B cell (primary cell): Measurements from ENCODE around the gene NSMCE3. TPM values are rescaled to one million over a fixed set of nuclear protein-coding genes. Genes with fewer than 3 reads are reported as not detected.

Source experiments
- ATAC-seq: fragments of 200-7000 bp; cut with Tn5 transposase; one replicate; pipeline ENCODE4 v1.10.0; 2021; ENCODE audit warnings: low read depth, mild to moderate bottlenecking, moderate number of reproducible peaks, moderate library complexity
- CTCF ChIA-PET: fragments of 350-600 bp; sonication (Branson Sonifier 250); formaldehyde crosslinking; loops from one replicate; lab custom pipeline; 2021; ENCODE audit warnings: antibody characterized with exemption, inconsistent platforms; lab: Charles Lee
- POLR2A ChIA-PET: fragments of 350-600 bp; sonication (Branson Sonifier 250); formaldehyde crosslinking; loops from one replicate; lab custom pipeline; 2021; ENCODE audit warnings: antibody characterized with exemption; lab: Charles Lee
- DNase-seq: peaks from one replicate; pipeline ENCODE4 v3.0.0; 2013
- H2AFZ ChIP-seq: 2 replicates; pipeline ENCODE4 v1.6.1; 2012; ENCODE audit warnings: mild to moderate bottlenecking, low read depth, low read length; ENCODE audit not compliant: insufficient read depth, poor library complexity, severe bottlenecking
- H3K27ac ChIP-seq, 2 donors: 1 replicate in 1 of 2; 2 replicates in 1 of 2; pipeline ENCODE4 v1.5.1; 2012 to 2013; ENCODE audit warnings: low read length in 2 of 2, mild to moderate bottlenecking in 2 of 2, moderate library complexity in 1 of 2
- H3K27me3 ChIP-seq, 4 experiments: fragments of 200-600 bp in 1 of 4; sonication (generic) in 1 of 4; replicated peaks in 1 of 4; 1 replicate in 2 of 4; 2 replicates in 2 of 4; pipeline versions ENCODE4 v1.6.1 to v1.7.0; 2013 to 2016; ENCODE audit warnings: low read length in 3 of 4, mild to moderate bottlenecking in 2 of 4, mixed read lengths in 1 of 4, moderate library complexity in 1 of 4; ENCODE audit not compliant: insufficient read depth in 4 of 4, control insufficient read depth in 3 of 4; ENCODE audit errors: control extremely low read depth in 1 of 4
- H3K36me3 ChIP-seq, 2 experiments: replicated peaks in 1 of 2; 1 replicate in 1 of 2; 2 replicates in 1 of 2; pipeline versions ENCODE4 v1.6.1 to v1.7.1; 2013; ENCODE audit warnings: low read length in 1 of 2; ENCODE audit not compliant: insufficient read depth in 2 of 2, control insufficient read depth in 1 of 2; ENCODE audit errors: control extremely low read depth in 1 of 2, extremely low read depth in 1 of 2
- H3K4me1 ChIP-seq, 2 donors: fragments of 200-600 bp in 1 of 2; sonication (generic) in 1 of 2; 1 replicate in 1 of 2; 2 replicates in 1 of 2; pipeline versions ENCODE4 v1.5.1 to v1.6.1; 2013 to 2017; ENCODE audit warnings: low read length in 2 of 2; ENCODE audit not compliant: control insufficient read depth in 2 of 2, insufficient read depth in 2 of 2
- H3K4me2 ChIP-seq: replicated peaks from 2 replicates; pipeline ENCODE3; 2012; ENCODE audit warnings: mild to moderate bottlenecking, low read depth, low read length; ENCODE audit not compliant: poor library complexity, severe bottlenecking
- H3K4me3 ChIP-seq, 5 experiments: fragments of 200-600 bp in 1 of 5; sonication (generic) in 1 of 5; 1 replicate in 3 of 5; 2 replicates in 2 of 5; pipeline versions ENCODE4 v1.5.1 to v1.7.0; 2011 to 2016; ENCODE audit warnings: low read length in 4 of 5, mild to moderate bottlenecking in 4 of 5, low read depth in 2 of 5, control low read depth in 1 of 5, moderate library complexity in 1 of 5; ENCODE audit not compliant: insufficient read depth in 1 of 5; ENCODE audit errors: control extremely low read depth in 1 of 5, extremely low read depth in 1 of 5
- H3K79me2 ChIP-seq: fragments of 200-600 bp; sonication (generic); one replicate; pipeline ENCODE4 v1.6.0; 2016; ENCODE audit warnings: low read length; ENCODE audit not compliant: control insufficient read depth, insufficient read depth
- H3K9ac ChIP-seq: fragments of 200-600 bp; sonication (generic); 2 replicates; pipeline ENCODE4 v1.6.1; 2017; ENCODE audit warnings: mild to moderate bottlenecking, low read length, moderate library complexity
- H3K9me3 ChIP-seq, 3 donors: one replicate each; pipeline versions ENCODE4 v1.6.1 to v1.7.1; 2013; ENCODE audit warnings: low read length in 2 of 3; ENCODE audit not compliant: control insufficient read depth in 2 of 3, insufficient read depth in 1 of 3; ENCODE audit errors: control extremely low read depth in 1 of 3
- H4K20me1 ChIP-seq: 2 replicates; pipeline ENCODE4 v1.6.0; 2012; ENCODE audit warnings: mild to moderate bottlenecking, low read length; ENCODE audit not compliant: insufficient read depth, control insufficient read depth, poor library complexity, severe bottlenecking
- H3K27ac Mint-ChIP-seq: one replicate; pipeline ENCODE4 v1.8.0; 2021; ENCODE audit warnings: mixed read lengths
- H3K27me3 Mint-ChIP-seq: one replicate; pipeline ENCODE4 v1.8.0; 2021; ENCODE audit warnings: mixed read lengths
- H3K4me1 Mint-ChIP-seq: one replicate; pipeline ENCODE4 v1.8.0; 2021; ENCODE audit warnings: mixed read lengths
- H3K4me3 Mint-ChIP-seq: one replicate; pipeline ENCODE4 v1.8.0; 2021; ENCODE audit warnings: mixed read lengths
- H3K9me3 Mint-ChIP-seq: one replicate; pipeline ENCODE4 v1.8.0; 2022; ENCODE audit warnings: mixed read lengths; ENCODE audit not compliant: insufficient read depth
- CTCF ChIP-seq: fragments of 200-600 bp; IDR thresholded peaks from one replicate; pipeline ENCODE4 v1.8.0; 2022; ENCODE audit warnings: antibody characterized with exemption, mild to moderate bottlenecking
- EZH2 ChIP-seq: IDR thresholded peaks from 2 replicates; pipeline ENCODE4 v1.6.1; 2012; ENCODE audit warnings: borderline replicate concordance, low read depth, mild to moderate bottlenecking, moderate library complexity, low read length; ENCODE audit not compliant: insufficient read depth, poor library complexity, severe bottlenecking
- WGBS: methylation state at CpG from one replicate; pipeline ENCODE4 v1.1.5; 2013; ENCODE audit warnings: missing lambda C conversion rate; ENCODE audit not compliant: insufficient coverage; 5-methylcytosine and 5-hydroxymethylcytosine counted together
- intact Hi-C: fragments of 100-400 bp; cut with micrococcal nuclease; formaldehyde crosslinking; loops from one replicate; pipeline ENCODE4 v1.10.0; 2022
- polyA plus RNA-seq: library from polyadenylated mRNA; depleted of rRNA; stranded (reverse); fragments of >200 nt; gene quantifications from 2 replicates; pipeline ENCODE4 v1.2.3, GENCODE V29; 2012
- total RNA-seq, 2 donors: library from RNA; stranded (reverse); fragments of 120-200 nt in 1 of 2; gene quantifications; 1 replicate in 1 of 2; 2 replicates in 1 of 2; pipeline versions ENCODE4 v1.2.3 to v1.2.4, GENCODE V29; 2013 to 2022

Gene NSMCE3
- total and polyA plus RNA-seq, 2 donors (not counting 1 experiment from before 2014, with no cell fraction given), result 16.8 to 26.9 TPM

GRCh38 chr15:29241207-29241606, 28.4 kb downstream of the NSMCE3 start:
- ChIA-PET CTCF (no interaction called here), POLR2A (no interaction called here)
- Mint-ChIP-seq H3K27me3 (peaks cover 26% of the 10 kb centered on the region), H3K9me3 (no peaks in the 10 kb centered on the region), H3K4me3 (no peak overlapping the region), H3K27ac (no peak overlapping the region), H3K4me1 (no peaks in the 10 kb centered on the region)
- no CpG with 5 or more reads among the region's 1 CpG for WGBS
- Histone ChIP-seq H3K27me3 (no peaks in the 10 kb centered on the region), H3K9me3 (no peaks in the 10 kb centered on the region), H4K20me1 (no peaks in the 10 kb centered on the region), H3K4me1 (no peaks in the 10 kb centered on the region), H3K9ac (no peak overlapping the region), H2AFZ (no peak overlapping the region), H3K4me2 (no peak overlapping the region), H3K79me2 (no peaks in the 10 kb centered on the region), H3K4me3 (no peak overlapping the region), H3K27ac (no peak overlapping the region), H3K36me3 (no peaks in the 10 kb centered on the region)
- no peak for ATAC-seq
- no peak for DNase-seq
- intact Hi-C loops, result no loop called here
- TF ChIP-seq EZH2, result no peak
- TF ChIP-seq CTCF, result no peak

- WGBS, result 36% methylated on average over 1 of the region's 3 CpGs
- Histone ChIP-seq H3K4me1 (no peaks in the 10 kb centered on the region), H3K27ac (no peak overlapping the region), H3K4me3 (no peak overlapping the region), H4K20me1 (no peaks in the 10 kb centered on the region), H3K9me3 (peaks cover 0 to 8% (median 0%) of the 10 kb centered on the region in 3 donors), H2AFZ (no peak overlapping the region), H3K9ac (no peak overlapping the region), H3K79me2 (no peaks in the 10 kb centered on the region), H3K36me3 (no peaks in the 10 kb centered on the region), H3K27me3 (no peaks in the 10 kb centered on the region), H3K4me2 (no peak overlapping the region)
- H3K4me1 Mint-ChIP-seq, result no peaks in the 10 kb centered on the region
- DNase-seq (no peak), ATAC-seq (no peak)
- ChIA-PET CTCF (no interaction called here), POLR2A (no interaction called here)
- no peak for TF ChIP-seq CTCF
- no peak for TF ChIP-seq EZH2
- no peak overlapping the region for H3K27ac Mint-ChIP-seq
- intact Hi-C loops, result no loop called here
- H3K4me3 Mint-ChIP-seq, result no peak overlapping the region
- H3K27me3 Mint-ChIP-seq, result peaks cover 31% of the 10 kb centered on the region
- no peaks in the 10 kb centered on the region for H3K9me3 Mint-ChIP-seq
These were observed 30.2 kb downstream of the NSMCE3 start for GRCh38 chr15:29239395-29239794.
